GM10266 (cell line): Measurements from ENCODE around the gene SLC38A5.

ENCODE experiments used
- DNase-seq: peaks from one replicate; pipeline ENCODE4 v3.0.0; 2012; ENCODE audit errors: extremely low spot score
- TF ChIP-seq, protein P1 (sequence below): IDR thresholded peaks from 2 replicates; pipeline ENCODE4 v1.5.1; 2012; ENCODE audit warnings: mild to moderate bottlenecking, low read depth; ENCODE audit not compliant: control insufficient read depth, insufficient read depth; ENCODE audit errors: missing control alignments

The SLC38A5 gene

GRCh38 chrX:48480142-48480541 is 10.1 kb upstream of the SLC38A5 start:
- no peak for DNase-seq
- TF ChIP-seq, protein P1, sequence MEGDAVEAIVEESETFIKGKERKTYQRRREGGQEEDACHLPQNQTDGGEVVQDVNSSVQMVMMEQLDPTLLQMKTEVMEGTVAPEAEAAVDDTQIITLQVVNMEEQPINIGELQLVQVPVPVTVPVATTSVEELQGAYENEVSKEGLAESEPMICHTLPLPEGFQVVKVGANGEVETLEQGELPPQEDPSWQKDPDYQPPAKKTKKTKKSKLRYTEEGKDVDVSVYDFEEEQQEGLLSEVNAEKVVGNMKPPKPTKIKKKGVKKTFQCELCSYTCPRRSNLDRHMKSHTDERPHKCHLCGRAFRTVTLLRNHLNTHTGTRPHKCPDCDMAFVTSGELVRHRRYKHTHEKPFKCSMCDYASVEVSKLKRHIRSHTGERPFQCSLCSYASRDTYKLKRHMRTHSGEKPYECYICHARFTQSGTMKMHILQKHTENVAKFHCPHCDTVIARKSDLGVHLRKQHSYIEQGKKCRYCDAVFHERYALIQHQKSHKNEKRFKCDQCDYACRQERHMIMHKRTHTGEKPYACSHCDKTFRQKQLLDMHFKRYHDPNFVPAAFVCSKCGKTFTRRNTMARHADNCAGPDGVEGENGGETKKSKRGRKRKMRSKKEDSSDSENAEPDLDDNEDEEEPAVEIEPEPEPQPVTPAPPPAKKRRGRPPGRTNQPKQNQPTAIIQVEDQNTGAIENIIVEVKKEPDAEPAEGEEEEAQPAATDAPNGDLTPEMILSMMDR, result no peak

DNA sequence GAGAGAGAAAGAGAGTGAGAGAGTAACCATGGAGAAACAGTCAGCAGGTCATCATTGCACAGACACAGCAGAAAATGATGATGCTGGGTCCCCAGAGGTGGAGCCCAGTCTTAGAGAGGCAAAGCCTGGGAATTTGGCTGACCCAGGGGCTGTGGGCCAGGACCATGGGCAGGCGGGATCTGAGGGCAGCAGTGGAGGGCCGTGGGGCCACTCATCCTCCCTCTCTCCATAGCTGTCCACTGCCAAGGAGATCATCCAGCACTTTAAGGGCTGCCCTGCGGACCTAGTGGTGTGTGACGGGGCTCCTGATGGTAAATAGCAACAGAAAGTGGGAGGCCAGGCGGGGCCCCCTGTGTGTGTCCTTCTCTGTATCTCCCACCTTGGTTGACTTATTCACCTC is 8.7 kb upstream of the SLC38A5 start:
- TF ChIP-seq, protein P1, result no peak
- DNase-seq, result no peak

GRCh38 chrX:48477960-48478755 is 8.1 kb upstream of the SLC38A5 start:
- TF ChIP-seq, protein P1, result no peak
- no peak for DNase-seq

GRCh38 chrX:48476919-48477318 is 6.9 kb upstream of the SLC38A5 start:
- TF ChIP-seq, protein P1, result no peak
- no peak for DNase-seq

GRCh38 chrX:48475774-48476577 is 5.9 kb upstream of the SLC38A5 start, which contains the start of gene FTSJ1:
Gene FTSJ1 (plus strand): TSS chrX:48476199. CDS start chrX:48478048, 1,849 bp downstream.
- TF ChIP-seq, protein P1, result no peak
- peak; percentile 68 for DNase-seq

DNA sequence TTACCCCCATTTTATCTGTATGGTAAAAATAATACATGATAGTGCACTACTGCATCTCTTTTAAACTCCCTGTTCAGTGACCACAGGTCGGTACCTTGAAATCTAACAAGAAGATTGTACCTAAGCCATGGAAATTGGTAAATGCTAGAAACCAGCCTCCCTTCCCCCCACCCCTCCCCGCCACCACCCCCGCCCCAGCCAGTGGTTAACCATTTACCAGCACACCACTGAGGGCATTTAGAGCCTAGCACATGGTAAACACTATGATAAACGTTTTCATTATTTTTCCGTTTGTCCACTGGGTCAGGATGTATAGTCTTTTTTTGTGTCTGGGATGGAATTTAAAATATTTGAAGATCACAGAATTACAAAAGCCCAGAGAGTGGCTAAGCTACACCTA is 5.2 kb upstream of the SLC38A5 start:
- TF ChIP-seq, protein P1, result no peak
- no peak for DNase-seq

GRCh38 chrX:48474581-48474980 is 4.5 kb upstream of the SLC38A5 start:
- TF ChIP-seq, protein P1, result no peak
- no peak for DNase-seq
